Peyer's patch (tissue), 4 donors: Measurements from ENCODE around the gene ASMT.

Source experiments
- POLR2A ChIP-seq, 2 donors: fragments of 450-650 bp; IDR thresholded peaks; one replicate each; pipeline ENCODE4 v1.5.1; 2017; ENCODE audit warnings: antibody characterized with exemption in 2 of 2, mild to moderate bottlenecking in 2 of 2, moderate library complexity in 2 of 2
- TF ChIP-seq, protein P1 (sequence below), 6 experiments: fragments of 450-650 bp in 4 of 6; fragments of 200-600 bp in 2 of 6; sonication (generic) in 1 of 6; IDR thresholded peaks; one replicate each; pipeline ENCODE4 v1.5.1; 2017 to 2019; ENCODE audit warnings: antibody characterized with exemption in 6 of 6, mild to moderate bottlenecking in 3 of 6, moderate library complexity in 1 of 6

- TF ChIP-seq, protein P1, sequence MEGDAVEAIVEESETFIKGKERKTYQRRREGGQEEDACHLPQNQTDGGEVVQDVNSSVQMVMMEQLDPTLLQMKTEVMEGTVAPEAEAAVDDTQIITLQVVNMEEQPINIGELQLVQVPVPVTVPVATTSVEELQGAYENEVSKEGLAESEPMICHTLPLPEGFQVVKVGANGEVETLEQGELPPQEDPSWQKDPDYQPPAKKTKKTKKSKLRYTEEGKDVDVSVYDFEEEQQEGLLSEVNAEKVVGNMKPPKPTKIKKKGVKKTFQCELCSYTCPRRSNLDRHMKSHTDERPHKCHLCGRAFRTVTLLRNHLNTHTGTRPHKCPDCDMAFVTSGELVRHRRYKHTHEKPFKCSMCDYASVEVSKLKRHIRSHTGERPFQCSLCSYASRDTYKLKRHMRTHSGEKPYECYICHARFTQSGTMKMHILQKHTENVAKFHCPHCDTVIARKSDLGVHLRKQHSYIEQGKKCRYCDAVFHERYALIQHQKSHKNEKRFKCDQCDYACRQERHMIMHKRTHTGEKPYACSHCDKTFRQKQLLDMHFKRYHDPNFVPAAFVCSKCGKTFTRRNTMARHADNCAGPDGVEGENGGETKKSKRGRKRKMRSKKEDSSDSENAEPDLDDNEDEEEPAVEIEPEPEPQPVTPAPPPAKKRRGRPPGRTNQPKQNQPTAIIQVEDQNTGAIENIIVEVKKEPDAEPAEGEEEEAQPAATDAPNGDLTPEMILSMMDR (IDR thresholded peaks at IDR 0.05): no peak
- no peak for TF ChIP-seq POLR2A (IDR thresholded peaks at IDR 0.05)
Measured at GRCh38 chrX:1578511-1579173, 36.2 kb upstream of the ASMT start.
